Glutamatergic neuron (in vitro differentiated cells): ENCODE measurements around the gene DDX10. TPM values are rescaled to one million over a fixed set of nuclear protein-coding genes. Genes with fewer than 3 reads are reported as not detected.
"Not testable (repeated sequence)": the region's sequence is repeated elsewhere in the genome, so short reads cannot be mapped to it uniquely, and the experiment has no call there.

Source experiments
- DNase-seq: peaks from one replicate; pipeline ENCODE4 v3.0.0; 2022
- H3K27ac Mint-ChIP-seq: one replicate; pipeline ENCODE4 v1.8.0; 2020; ENCODE audit warnings: mild to moderate bottlenecking, mixed read lengths, inconsistent platforms; ENCODE audit not compliant: unreplicated experiment
- H3K27me3 Mint-ChIP-seq: one replicate; pipeline ENCODE4 v1.8.0; 2020; ENCODE audit warnings: mild to moderate bottlenecking, moderate library complexity, mixed read lengths, inconsistent platforms; ENCODE audit not compliant: unreplicated experiment
- H3K36me3 Mint-ChIP-seq: one replicate; pipeline ENCODE4 v1.8.0; 2020; ENCODE audit warnings: mild to moderate bottlenecking, mixed read lengths, inconsistent platforms; ENCODE audit not compliant: unreplicated experiment
- H3K4me1 Mint-ChIP-seq: one replicate; pipeline ENCODE4 v1.8.0; 2020; ENCODE audit warnings: mild to moderate bottlenecking, low read depth, mixed read lengths, inconsistent platforms; ENCODE audit not compliant: unreplicated experiment
- H3K4me3 Mint-ChIP-seq: one replicate; pipeline ENCODE4 v1.8.0; 2020; ENCODE audit warnings: mild to moderate bottlenecking, mixed read lengths, inconsistent platforms; ENCODE audit not compliant: unreplicated experiment
- H3K9me3 Mint-ChIP-seq: one replicate; pipeline ENCODE4 v1.8.0; 2020; ENCODE audit warnings: mild to moderate bottlenecking, moderate library complexity, mixed read lengths, inconsistent platforms; ENCODE audit not compliant: unreplicated experiment
- total RNA-seq: library from RNA; stranded (reverse); fragmentation: NEBNext Ultra II Directional; extraction: Animal tissue kit (Norgen Biotek cat#: 25700); gene quantifications from one replicate; pipeline ENCODE4 v1.2.1, GENCODE V29; 2021; ENCODE audit not compliant: unreplicated experiment
- TF ChIP-seq, protein P1 (sequence below): fragments of 200-600 bp; sonication (generic); IDR thresholded peaks from one replicate; pipeline ENCODE4 v1.5.0; 2021; ENCODE audit not compliant: partially characterized antibody, unreplicated experiment

Gene DDX10
- total RNA-seq, 1 donor from 2014 or later, result 18.8 TPM

DNA sequence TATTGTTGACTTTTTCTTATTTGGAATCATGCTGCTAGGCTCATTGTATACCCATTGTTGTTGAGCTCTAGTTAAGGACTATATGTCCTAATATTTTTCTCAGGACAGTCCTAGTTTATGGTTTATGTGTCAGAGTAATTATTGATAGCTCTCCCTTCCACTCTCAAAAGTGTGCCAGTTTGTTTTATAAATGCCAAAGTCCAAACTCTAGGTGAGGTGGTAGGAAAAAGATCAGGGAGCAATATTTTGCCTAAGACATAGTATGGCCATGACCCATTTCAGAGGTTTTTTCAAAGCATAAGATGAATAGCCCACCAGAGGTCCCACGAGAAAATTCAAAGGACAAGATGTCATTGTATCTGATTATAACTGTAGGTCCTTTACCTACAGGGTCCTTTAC is 20.9 kb upstream of the DDX10 start:
- Mint-ChIP-seq H3K27me3 (no peaks in the 10 kb centered on the region), H3K36me3 (no peaks in the 10 kb centered on the region), H3K9me3 (no peaks in the 10 kb centered on the region), H3K4me1 (no peaks in the 10 kb centered on the region), H3K4me3 (no peak overlapping the region), H3K27ac (no peak overlapping the region)
- TF ChIP-seq, protein P1, sequence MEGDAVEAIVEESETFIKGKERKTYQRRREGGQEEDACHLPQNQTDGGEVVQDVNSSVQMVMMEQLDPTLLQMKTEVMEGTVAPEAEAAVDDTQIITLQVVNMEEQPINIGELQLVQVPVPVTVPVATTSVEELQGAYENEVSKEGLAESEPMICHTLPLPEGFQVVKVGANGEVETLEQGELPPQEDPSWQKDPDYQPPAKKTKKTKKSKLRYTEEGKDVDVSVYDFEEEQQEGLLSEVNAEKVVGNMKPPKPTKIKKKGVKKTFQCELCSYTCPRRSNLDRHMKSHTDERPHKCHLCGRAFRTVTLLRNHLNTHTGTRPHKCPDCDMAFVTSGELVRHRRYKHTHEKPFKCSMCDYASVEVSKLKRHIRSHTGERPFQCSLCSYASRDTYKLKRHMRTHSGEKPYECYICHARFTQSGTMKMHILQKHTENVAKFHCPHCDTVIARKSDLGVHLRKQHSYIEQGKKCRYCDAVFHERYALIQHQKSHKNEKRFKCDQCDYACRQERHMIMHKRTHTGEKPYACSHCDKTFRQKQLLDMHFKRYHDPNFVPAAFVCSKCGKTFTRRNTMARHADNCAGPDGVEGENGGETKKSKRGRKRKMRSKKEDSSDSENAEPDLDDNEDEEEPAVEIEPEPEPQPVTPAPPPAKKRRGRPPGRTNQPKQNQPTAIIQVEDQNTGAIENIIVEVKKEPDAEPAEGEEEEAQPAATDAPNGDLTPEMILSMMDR, result no peak
- DNase-seq, result no peak

DNA sequence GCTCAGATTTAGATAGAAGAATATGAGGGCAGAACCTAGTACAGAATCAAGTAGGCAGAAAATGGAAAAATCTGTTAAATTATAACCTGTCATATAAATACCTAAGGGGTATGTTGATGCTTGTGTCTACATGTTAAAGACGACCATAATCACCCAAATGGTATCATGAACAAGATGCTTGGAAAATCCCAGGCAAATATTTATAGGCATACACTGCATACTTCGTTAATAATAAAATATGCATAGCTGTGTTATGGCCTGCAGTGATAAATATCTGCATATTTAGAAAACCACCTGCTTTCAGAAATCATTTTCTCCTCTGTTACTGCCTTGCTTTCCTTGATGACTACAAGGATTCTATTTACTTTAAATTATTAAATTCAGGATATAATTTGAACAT is 18.9 kb upstream of the DDX10 start:
- H3K9me3 Mint-ChIP-seq, result no peaks in the 10 kb centered on the region
- H3K27me3 Mint-ChIP-seq, result no peaks in the 10 kb centered on the region
- DNase-seq, result no peak
- H3K36me3 Mint-ChIP-seq, result no peaks in the 10 kb centered on the region
- TF ChIP-seq, protein P1, result no peak
- no peak overlapping the region for H3K4me3 Mint-ChIP-seq
- no peaks in the 10 kb centered on the region for H3K4me1 Mint-ChIP-seq
- H3K27ac Mint-ChIP-seq, result no peak overlapping the region

DNA sequence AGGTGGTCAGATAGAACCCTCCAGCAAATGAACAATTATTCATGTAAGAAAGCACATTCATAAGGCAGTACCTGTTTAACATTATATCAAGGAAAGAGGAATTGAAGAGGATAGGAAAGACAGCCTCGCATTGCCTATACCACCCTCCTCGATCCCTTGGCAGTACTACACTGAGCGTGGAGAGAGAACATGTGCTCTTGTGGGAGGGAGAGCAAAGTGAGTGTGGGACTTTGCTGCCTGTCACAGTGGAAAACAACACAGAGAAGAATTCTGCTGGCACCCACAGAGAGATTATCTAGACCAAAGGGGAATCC is 17.5 kb upstream of the DDX10 start:
- Mint-ChIP-seq H3K4me3 (no peak overlapping the region), H3K9me3 (no peaks in the 10 kb centered on the region), H3K27me3 (no peaks in the 10 kb centered on the region), H3K4me1 (no peaks in the 10 kb centered on the region), H3K36me3 (no peaks in the 10 kb centered on the region), H3K27ac (no peak overlapping the region)
- no peak for DNase-seq
- TF ChIP-seq, protein P1, result no peak

DNA sequence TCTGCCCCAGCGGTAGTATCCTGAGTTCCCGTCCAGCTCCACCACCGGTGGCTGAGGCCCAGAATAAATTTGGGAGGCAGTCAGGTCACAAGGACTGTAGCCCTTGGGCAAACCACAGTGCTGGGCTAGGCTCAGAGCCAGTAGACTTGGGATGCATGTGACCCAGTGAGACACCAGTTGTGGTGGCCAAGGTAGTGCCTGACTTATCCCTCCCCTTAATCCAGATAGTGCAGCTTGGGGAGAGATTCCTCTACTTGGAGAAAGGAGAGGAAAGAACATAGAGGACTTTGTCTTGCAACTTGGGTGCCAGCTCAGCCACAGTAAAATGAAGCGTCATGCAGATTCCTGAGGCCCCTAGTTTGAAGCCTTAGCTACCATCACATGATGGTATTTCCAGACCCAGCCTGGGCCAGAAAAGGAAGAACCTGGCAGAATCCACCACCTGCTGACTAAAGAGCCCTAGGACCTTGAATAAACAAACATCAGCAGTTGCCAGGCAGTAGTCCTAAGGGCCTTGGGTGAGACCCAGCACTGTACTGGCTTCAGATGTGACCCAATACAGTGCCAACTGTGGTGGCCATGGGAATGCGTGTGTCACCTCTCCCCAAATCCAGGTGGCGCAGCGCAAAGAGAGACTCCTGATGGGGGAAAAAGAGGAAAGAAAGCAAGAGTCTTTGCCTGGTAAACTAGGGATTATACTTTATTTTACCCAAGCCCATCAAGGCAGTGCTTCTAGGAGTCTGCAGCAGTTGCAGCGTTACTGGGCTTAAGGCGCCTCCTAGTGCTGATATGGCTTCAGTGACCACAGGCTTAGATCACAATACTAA is 17.0 kb upstream of the DDX10 start:
- TF ChIP-seq, protein P1, result peak; percentile 62
- no peaks in the 10 kb centered on the region for H3K36me3 Mint-ChIP-seq
- no peaks in the 10 kb centered on the region for H3K9me3 Mint-ChIP-seq
- H3K4me1 Mint-ChIP-seq, result no peaks in the 10 kb centered on the region
- H3K27ac Mint-ChIP-seq, result no peak overlapping the region
- peak; percentile 76 for DNase-seq
- H3K27me3 Mint-ChIP-seq, result no peaks in the 10 kb centered on the region
- no peak overlapping the region for H3K4me3 Mint-ChIP-seq

DNA sequence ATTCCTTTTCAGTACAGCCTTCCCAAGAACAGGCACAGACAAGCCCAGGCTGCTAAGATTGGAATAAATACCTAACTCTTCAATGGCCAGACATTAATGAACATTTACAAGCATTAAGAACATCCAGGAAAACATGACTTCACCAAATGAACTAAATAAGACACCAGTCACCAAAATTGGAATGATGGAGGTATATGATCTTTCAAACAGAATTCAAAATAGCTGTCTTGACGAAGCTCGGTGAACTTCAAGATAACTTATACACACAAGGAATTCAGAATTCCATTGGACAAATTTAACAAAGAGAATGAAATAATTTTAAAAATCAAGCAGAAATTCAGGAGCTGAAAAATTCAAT is 16.4 kb upstream of the DDX10 start:
- Mint-ChIP-seq H3K36me3 (no peaks in the 10 kb centered on the region), H3K9me3 (no peaks in the 10 kb centered on the region), H3K4me1 (no peaks in the 10 kb centered on the region), H3K27me3 (no peaks in the 10 kb centered on the region), H3K4me3 (no peak overlapping the region), H3K27ac (no peak overlapping the region)
- no peak for DNase-seq
- TF ChIP-seq, protein P1, result no peak

DNA sequence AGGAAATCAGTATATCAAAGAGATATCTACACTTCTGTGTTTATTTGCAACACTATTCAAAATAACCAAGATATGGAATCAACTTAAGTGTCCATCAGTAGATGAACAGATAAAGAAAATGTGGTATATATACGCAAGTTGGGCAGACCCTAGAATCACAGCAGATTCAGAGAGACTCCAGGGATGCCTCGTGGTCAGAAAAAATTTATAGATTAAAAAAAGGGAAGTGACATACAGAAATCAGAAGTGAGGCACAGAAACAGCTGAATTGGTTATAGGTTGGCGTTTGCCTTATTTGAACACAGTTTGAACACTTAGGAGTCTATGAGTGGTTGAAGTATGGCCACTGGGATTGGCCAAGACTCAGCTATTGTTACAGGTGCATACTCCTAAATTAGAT is 10.8 kb upstream of the DDX10 start:
- H3K9me3 Mint-ChIP-seq, H3K36me3 Mint-ChIP-seq, H3K4me1 Mint-ChIP-seq, H3K4me3 Mint-ChIP-seq, H3K27me3 Mint-ChIP-seq, DNase-seq, H3K27ac Mint-ChIP-seq: not testable (repeated sequence)
